NCI-H1436 treated with DMSO at 0.1 percent for 48 hours (cell line): Measurements from ENCODE around the gene WEE1.
"Not testable (repeated sequence)": the region's sequence is repeated elsewhere in the genome, so short reads cannot be mapped to it uniquely, and the experiment has no call there.

ENCODE experiments used
- DNase-seq: peaks from one replicate; lab custom pipeline; 2025; lab: John Stamatoyannopoulos, UW

WEE1 gene

DNA sequence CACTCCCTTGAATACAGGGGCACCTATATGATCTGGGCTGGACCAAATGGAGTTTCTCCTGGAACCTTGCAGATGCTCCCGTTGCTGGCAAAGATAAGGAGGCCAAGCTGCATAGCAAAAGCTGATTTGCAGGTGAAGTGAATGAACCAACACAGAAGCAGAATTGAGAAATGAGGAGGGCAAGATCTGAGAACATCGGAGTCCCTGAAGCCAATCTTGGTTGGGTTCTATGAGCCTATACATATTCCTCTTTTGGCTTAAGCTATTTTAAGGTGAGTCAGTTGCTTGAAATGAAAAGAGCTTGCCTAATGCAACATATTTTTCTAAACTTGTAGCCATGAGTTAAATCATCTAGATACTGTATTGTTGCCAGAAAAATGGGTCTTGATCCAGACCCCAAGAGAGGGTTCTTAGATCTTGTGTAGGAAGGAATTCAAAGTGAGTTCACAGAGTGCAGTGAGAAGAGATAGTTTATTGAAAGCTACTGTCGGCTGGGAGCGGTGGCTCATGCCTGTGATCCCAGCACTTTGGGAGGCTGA is 23.5 kb downstream of the WEE1 start:
- DNase-seq = no peak

DNA sequence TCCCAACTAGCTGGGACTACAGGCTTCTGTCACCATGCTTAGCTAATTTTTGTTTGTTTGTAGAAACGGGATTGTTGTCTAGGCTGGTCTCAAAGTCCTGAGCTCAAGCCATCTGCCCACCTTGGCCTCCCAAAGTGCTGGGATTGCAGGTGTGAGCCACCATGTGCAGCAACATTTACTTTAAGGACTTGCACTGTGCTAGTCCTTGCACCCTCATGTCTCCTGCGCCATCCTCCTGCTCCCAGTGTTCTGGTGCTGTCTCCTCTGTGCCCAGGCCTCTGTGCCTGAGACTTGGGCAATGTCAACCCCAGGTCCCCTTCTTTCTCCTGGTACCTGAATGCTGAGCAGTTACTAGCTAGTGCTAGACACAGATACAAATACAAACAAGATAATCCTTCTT is 26.7 kb downstream of the WEE1 start:
- DNase-seq = no peak

DNA sequence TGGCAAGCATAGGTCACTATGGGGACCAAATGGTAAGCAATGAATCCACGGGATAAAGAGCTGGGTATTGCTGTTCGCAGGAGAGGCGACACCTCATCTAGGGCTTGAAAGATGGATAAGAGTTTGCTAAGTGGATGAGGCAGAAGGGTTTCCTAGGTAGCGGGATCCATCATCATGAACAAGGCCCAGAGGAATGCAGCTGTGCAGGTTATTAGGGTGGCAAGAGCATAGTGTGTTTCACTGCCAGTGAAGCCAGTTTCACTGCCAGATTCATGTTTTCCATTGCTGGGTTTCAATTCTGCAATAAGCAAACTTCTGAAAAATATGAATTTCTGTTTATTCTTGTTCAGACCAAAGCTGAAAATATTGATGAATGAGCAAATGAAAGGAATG is 27.2 kb downstream of the WEE1 start:
- no peak for DNase-seq

DNA sequence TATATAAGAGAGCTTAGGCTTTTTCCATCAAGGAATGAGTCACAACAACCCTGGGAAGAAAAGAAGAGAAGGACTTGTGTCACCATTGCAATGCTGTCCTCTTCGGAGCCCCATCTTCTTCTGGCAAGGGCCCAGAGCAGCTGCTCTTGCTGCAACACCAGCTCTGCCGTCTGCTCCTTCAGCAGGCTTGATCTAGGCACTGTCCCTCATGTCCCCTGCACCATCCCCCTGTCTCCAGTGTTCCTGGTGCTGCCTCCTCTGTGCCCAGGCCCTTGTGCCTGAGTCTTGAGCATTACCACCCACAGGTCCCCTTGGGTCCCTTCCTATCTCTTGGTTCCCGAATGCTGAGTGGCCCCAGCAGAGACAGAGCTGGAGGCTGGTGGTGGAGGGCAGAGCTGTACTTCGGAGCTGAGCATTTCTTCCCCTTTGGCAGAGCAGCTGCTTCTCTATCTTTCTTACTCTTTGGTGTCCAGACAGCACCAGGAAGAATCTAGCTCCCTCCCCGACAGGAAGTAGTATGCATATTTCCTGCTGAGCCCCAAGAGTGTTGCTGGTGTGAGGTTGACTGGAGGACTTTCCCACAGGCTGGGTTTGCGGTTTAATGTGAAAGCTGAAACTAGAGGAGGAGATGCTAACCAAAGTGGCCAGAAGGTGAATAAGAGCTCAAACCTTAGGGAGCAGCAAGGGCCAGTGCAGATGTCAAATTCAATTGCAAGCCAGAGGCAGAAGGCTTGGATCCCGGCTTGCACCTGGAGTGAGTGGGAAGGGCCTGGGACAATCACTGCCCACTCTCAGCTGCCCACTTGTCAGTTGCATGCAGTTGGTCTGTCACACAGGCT is 27.8 kb downstream of the WEE1 start:
- no peak for DNase-seq

DNA sequence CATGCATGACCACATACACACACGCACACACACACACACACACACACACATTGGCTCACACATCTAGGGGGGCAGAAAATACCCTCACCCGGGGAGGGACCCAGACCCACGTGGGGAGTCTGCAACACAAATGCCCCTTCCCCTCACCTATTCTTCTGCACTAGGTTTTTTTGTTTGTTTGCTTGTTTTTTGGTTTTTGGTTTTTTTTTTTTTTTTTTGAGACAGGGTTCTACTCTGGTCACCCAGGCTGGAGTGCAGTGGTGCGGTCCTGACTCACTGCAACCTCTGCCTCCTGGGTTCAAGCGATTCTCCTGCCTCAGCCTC is 28.4 kb downstream of the WEE1 start:
- DNase-seq = no peak

DNA sequence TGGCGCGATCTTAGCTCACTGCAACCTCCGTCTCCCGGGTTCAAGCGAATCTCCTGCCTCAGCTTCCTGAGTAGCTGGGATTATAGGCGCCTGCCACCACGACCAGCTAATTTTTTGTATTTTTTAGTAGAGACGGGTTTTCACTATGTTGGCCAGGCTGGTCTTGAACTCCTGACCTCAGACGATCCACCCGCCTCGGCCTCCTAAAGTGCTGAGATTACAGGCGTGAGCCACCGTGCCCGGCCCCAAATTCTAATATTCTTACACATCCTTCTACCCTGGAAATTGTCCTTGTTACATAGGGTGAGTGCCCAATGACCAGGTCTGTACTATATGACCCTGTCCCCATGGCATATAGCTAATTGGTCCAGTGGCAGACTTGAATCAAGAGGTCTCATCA is 29.7 kb downstream of the WEE1 start:
- DNase-seq = not testable (repeated sequence)

DNA sequence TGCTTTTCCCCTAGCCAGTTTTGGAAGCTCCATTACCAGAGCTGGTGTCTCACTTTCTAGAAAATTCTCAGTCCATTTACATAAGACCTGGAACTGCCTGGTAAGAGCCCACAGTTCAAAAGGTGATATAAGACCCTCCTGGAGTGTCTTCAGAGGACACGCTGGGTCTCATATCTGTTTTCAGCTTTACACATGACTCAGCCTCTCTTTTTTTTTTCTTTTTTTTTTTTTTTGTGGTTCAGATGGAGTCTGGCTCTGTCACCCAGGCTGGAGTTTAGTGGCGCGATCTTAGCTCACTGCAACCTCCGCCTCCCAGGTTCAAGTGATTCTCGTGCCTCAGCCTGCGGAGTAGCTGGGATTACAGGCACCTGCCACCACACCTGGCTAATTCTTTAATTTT is 30.7 kb downstream of the WEE1 start:
- no peak for DNase-seq

DNA sequence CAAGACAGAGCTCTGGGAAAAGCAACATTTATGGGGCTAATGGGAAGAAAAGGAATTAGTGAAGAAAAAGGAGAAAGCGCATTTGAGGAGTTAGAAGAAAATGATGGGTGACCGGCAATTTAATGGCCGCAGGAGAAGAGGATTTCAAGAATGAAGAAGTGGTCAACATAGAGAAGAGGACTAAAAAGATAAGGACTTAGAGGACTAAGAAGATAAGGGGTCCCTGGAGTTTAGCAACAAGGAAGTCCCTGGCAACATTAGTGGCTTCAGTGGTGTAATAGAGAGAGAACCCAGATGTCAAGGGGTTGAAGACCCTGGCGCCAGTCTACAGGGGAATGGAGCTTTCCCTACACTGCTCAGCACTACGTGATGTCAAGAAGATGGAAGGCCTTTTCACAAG is 32.3 kb downstream of the WEE1 start:
- no peak for DNase-seq

DNA sequence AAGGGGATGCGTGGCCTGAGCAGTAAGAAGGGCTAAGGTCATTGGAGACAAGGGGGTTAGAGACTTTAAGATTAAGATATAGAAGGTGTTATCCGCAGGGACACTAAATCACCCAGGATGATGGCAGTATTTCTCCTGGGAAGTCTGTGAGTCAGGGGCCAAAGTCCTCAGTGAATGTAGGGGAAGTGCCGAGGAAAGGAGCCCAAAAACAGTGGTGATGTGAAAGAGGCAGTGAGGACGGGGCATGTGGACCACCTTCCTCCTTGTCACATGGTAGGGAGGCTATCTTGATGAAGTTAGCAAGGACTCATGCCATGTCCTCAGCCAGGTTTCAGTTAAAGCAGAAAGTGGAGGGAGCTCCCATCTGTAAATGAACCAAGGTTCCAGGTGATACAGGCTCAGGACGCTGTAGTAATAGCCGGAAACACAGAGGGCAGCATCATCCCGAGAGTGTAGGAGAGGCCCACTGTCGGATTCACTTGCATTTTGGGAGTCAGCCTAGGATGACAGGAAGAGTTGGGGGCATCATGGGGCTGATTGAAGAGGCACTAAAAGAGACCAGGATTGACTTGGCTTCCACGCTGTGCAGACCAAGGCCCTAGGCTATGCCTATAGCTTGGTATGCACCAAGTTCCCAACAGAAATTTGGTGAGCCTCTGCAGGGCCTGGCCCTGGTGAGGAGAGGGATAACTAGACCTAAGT is 33.5 kb downstream of the WEE1 start:
- no peak for DNase-seq

DNA sequence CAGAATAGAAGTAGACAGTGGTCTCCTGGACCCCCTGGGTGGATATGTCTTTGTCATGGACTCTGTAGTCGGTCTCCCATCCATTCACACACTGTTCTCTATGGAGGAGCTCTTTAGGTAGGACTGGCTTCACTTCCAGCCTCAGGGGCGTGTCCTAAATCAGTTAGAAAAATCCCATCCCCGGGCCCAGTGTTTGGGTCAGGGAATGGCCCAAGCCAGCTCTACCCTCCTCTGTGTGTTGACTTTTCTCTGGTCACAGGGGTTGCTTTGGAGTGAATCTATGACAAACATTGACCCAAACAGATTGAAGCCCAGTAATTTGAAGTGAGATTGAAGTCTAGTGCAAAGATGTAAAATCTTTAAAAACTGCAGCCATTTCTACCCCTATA is 34.0 kb downstream of the WEE1 start:
- no peak for DNase-seq

DNA sequence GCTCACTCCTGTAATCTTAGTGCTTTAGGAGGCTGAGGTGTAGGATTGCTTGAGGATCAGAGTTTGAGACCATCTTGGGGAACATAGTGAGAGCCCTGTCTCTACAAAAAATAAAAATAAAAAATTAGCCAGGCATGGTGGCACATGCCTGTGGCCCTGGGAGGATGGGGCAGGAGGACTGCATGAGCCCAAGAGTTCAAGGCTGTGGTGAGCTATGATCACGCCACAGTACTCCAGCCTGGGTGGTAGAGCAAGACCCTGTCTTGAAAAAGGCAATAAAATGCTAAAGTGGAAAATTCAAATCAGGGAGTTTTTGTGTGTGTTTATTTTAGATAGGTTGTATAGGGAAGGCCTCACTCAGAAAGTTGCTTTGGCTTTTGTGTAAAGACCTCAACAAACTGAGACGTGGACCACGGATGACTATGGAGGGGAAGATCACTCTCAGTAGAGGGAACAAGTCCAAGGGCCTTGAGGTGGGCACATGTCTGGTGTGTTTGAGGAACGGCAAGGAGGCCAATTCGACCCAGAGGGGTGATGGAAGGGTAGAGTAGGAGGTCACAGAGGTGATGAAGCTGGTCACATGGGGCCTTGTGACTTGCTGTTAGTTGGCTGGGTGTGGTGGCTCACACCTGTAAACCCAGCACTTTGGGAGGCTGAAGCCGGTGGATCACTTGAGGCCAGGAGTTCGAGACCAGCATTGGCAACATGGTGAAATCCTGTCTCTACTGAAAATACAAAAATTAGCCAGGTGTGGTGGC is 35.7 kb downstream of the WEE1 start:
- DNase-seq = no peak

DNA sequence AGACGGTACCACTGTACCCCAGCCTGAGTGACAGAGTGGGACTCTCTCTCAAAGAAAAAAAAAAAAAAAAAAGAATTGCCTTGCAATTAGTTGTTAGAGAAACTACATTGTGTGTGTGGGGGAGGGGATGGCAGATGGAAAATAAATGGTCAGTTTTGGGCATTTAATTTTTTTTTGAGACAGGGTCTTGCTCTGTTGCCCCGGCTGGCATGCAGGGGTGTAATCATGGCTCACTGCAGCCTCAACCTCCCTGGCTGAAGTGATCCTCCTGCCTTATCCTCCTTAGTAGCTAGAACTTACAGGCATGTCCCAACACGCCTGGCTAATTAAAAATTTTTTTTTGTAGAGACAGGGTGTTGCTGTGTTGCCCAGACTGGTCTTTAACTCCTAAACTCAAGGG is 36.4 kb downstream of the WEE1 start:
- DNase-seq = no peak

DNA sequence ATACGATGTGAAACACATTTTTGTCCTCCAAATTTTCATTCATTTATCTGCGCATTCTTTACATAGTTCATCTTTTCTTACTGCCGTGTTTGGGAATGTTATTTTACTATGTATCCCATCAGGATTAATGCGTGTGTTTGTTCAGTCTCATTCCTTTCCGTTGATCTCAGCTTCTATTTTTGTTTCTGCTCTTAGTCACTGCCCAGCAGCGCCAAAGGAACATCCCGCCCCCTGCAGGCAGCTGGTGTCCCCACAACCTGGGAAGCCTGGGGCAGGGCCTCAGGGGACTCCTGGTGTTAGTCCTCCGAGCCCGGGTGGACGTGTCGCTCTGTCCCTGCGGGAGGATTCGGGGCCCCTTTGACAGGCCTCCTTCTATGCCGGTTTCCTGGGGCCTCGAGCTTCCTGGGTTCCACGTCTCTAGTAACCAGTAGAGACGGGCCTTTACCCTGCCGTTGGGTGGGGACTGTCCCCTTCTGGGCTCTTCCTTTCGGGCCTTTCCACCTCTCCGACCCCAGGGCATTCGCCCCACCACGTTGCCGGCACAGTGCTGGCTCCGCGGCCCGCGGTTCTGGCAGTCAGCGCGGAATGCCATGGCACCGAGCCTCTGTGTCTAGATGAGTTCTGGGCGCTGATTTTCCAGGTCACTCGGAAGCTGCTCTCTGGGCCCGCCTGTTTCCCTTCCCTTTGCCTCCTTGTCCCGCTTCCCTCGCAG is 39.8 kb downstream of the WEE1 start:
- DNase-seq = peak; percentile 22

DNA sequence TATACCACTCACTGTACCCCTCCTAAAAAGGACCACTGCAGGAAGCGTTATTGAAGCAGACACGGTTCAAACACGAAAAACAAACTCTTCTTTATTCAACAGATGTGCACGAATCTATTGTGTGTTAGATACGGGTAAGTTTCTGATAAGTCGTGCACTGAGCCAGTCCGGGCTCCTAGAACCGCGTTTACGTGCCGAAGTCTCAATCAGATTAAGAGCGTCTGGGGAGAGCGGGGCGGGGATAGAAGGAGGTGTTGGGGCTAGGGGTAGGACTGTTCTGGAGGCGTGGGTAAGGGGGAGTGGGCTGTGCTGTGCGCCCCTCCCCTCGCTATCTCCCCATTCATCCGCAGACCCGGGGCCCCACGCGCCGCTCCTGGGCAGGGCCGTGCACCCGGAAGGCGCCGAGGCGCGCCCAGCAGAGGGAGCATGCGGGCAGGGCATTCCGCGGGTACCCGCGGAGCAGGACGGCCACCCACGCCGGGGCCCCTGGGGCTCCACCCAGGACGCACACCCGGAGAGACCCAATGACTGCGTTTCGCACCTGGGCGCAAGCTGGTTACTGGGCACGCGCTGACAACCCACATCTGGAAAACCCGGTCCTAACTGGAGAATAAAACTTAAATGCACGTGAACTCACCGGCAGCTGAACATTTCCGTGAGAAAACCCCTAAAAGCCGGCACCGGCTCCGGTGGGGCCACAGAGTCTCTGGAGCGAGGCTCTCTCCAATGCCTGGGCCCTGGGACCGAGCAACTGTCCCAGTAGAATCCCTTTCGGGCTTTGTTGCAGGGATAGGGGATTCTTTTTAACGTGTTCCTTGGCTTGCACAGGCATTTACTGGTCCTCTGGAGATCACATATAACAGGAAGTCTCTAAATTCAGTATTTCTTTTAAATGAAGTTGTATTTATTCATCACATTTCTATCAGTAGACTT is 40.6 kb downstream of the WEE1 start:
- DNase-seq = no peak

DNA sequence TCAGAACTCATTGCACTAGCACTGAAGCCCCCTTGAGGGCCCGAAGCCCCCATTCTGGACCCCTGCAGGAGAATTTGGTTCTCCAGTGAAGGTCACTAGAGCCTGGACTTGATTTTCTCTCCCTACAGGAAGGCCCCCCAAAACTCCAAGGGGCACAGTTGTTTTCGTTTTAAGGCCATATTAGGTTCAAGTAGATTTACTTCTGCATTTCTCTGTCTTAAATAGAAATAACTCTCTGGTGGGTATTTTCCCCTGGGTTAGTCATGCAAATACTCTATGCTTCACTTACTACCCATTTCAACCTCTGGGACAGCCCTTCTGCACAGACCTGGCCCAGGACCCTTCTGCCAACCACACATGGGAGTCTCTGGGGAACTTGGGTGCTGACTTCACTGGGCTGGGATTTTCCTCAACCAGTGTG is 41.6 kb downstream of the WEE1 start:
- DNase-seq = no peak

DNA sequence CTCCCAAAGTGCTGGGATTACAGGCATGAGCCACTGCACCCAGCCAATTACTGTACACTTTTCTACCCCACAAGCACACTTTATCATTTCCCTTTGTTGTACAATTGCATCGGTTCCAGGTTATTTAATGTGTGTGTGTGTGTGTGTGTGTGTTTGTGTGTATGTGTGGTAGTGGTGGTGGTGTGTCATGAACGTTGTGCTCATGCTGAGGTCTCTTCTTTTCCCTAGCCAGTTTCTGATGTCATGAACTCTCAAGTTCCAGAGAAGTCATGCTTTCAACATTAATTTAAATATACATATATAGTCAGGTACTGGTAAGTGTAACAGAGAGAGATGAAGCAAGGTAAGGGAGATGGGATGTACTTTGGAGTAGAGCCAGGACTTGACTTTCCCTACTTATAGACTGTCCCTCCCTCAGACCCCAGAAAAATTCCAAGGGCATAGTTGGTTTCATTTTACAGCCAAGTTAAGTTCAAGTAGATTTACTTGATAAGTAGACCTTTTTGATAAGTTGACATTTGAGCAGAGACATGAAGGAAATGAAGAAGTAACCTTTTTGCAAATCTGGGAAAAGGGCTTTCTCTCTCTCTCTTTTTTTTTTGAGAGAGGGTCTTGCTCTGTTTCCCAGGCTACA is 42.7 kb downstream of the WEE1 start:
- no peak for DNase-seq

DNA sequence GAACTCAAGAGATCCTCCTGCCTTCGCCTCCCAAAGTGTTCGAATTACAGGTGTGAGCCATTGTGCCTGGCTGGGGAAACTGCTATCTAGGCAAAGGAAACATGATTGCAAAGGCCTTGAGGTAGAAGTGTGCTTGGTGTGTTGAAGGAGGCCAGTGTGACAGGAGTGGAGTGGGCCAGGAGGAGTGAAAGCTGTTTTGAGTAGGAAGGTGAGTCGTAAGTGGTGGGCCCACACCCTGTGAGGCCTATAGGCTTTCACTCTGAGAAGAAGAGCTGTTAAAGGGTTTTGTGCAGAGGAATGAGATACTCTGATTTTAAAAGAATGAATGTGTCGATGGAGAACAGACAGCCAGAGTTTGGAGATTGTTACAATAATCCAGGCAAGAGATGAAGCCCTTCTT is 43.4 kb downstream of the WEE1 start:
- DNase-seq = no peak

DNA sequence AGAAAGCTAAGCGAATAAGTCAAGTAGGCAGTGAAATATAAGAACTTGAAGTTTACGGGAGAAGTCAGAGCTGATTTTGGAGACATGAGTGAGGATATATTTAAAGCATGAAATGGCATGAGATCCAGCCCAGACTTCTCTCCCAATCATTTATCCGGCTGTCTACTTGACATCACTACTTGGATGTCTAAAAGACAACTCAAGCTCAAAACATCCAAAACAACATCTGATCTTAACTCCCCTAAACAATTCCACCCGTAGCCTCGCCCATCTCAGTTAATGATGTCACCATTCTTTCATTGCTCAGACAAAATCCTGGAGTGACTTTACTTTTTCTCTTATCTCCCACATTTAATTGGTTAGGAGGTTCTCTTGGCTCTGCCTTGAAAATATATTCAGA is 44.5 kb downstream of the WEE1 start:
- DNase-seq = no peak

DNA sequence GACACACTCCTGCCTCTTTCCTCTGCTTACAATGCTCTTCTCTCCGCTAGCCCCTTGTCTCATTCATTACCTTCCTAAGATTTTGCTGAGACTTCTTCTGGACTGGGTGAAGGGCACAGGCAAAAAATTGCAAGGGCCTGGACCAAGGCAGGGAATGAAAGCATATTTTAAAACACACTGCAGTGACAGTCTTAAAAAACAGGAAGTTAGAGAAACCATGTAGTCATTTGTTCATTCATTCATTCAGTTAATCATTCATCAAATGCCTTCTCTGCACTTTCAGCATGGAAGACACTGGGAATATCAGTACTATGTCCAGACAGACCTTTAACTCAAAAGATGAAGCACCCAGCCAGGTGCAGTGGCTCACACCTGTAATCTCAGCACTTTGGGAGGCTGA is 45.5 kb downstream of the WEE1 start:
- DNase-seq = no peak

DNA sequence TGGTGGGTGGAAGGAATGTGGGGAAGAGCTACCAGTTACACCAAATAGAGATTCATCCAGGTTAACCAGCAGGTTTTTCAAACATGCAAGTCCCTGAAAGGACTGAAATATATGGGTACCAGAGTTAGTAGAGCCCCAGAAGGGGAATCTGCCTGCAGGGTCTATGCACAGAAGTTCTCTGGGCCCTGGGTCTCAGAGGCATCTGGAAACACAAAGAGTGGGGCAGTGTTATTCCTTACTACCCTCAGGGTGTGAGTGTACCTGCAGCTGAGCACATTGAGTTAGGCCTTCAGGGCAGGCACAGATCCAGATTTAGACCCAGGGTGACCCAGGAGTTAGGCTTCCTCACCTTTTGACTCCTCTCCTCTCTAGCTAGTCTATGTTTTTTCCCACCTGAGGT is 46.5 kb downstream of the WEE1 start:
- no peak for DNase-seq

DNA sequence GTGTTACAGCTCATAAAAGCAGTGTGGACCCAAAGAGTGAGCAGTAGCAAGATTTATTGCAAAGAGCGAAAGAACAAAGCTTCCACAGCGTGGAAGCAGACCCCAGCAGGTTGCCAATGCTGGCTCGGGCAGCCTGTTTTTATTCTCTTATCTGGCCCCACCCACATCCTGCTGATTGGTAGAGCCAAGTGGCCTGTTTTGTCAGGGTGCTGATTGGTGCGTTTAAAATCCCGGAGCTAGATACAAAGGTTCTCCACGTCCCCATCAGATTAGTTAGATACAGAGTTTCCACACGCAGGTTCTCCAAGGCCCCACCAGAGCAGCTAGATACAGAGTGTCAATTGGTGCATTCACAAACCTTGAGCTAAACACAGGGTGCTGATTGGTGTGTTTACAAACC is 48.9 kb downstream of the WEE1 start:
- not testable (repeated sequence) for DNase-seq
